SK-N-SH (cell line): ENCODE results near the gene TRMT10B.

ENCODE experiments used
- CTCF ChIP-seq: fragments of 200-600 bp; sonication (generic); IDR thresholded peaks from 2 replicates; pipeline ENCODE4 v1.6.1; 2017; ENCODE audit warnings: antibody characterized with exemption, mild to moderate bottlenecking, moderate library complexity
- MAX ChIP-seq: IDR thresholded peaks from 2 replicates; pipeline ENCODE4 v1.4.0; 2012; ENCODE audit warnings: low read depth

GRCh38 chr9:37811906-37812476, 58.4 kb downstream of the TRMT10B start:
- no peak for TF ChIP-seq CTCF
- TF ChIP-seq MAX: no peak
